Measurements from ENCODE around the gene MEIS1. TPM values are rescaled to one million over a fixed set of nuclear protein-coding genes. Genes with fewer than 3 reads are reported as not detected.

The MEIS1 gene
- total and polyA plus RNA-seq, 4 donors, result 9.0 to 158 (median 41.0) TPM

DNA sequence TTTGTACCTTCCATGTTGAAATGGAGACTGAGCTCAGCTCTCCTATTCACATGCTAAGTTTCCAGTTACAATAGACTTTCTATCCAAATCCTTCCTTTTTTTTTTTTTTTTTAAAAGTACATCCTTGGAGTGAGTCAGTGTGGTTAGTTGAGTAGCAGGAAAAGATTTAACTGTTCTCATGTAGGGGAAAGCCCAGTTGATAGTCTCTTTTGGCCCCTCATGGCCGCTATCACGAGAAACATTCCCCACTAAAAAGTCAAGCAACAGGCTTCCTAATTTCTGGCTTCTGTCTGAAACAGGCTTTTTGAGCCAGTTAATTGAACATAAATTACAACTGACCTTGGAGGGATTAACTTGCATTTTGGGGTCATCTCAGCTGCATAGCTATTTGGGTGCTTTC, 161.3 kb downstream of the MEIS1 start:
- TF ChIP-seq, protein P1, sequence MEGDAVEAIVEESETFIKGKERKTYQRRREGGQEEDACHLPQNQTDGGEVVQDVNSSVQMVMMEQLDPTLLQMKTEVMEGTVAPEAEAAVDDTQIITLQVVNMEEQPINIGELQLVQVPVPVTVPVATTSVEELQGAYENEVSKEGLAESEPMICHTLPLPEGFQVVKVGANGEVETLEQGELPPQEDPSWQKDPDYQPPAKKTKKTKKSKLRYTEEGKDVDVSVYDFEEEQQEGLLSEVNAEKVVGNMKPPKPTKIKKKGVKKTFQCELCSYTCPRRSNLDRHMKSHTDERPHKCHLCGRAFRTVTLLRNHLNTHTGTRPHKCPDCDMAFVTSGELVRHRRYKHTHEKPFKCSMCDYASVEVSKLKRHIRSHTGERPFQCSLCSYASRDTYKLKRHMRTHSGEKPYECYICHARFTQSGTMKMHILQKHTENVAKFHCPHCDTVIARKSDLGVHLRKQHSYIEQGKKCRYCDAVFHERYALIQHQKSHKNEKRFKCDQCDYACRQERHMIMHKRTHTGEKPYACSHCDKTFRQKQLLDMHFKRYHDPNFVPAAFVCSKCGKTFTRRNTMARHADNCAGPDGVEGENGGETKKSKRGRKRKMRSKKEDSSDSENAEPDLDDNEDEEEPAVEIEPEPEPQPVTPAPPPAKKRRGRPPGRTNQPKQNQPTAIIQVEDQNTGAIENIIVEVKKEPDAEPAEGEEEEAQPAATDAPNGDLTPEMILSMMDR (IDR thresholded peaks at IDR 0.05; ENCODE audit: control extremely low read depth, extremely low read depth), result no peak
- no peaks in the 10 kb centered on the region for H3K36me3 ChIP-seq (ENCODE audit: control insufficient read depth in 4 of 4, insufficient read depth in 4 of 4, low read length in 4 of 4)
- H3K9me3 ChIP-seq (ENCODE audit: control insufficient read depth in 4 of 4, insufficient read depth in 3 of 4, low read length in 3 of 4), result peaks cover 0 to 3% (median 0%) of the 10 kb centered on the region in 4 donors
- no peak overlapping the region for H3K27ac ChIP-seq (ENCODE audit: low read depth in 1 of 2, low read length in 1 of 2)
- no peaks in the 10 kb centered on the region for H3K4me1 ChIP-seq (ENCODE audit: control insufficient read depth in 5 of 5, insufficient read depth in 5 of 5, low read length in 5 of 5)
- DNase-seq, result no peak
- no peak overlapping the region for H3K4me3 ChIP-seq
- ATAC-seq (ENCODE audit: insufficient read depth, low FRiP score), result no peak
- 89 to 92% methylated on average over 2 of the region's 2 CpGs for WGBS, 2 donors
- H3K27me3 ChIP-seq (ENCODE audit: control insufficient read depth in 3 of 3, insufficient read depth in 3 of 3, low read length in 2 of 3), result no peaks in the 10 kb centered on the region
- no peak overlapping the region for H3K9ac ChIP-seq (ENCODE audit: insufficient read depth in 1 of 2, low read length in 2 of 2)

DNA sequence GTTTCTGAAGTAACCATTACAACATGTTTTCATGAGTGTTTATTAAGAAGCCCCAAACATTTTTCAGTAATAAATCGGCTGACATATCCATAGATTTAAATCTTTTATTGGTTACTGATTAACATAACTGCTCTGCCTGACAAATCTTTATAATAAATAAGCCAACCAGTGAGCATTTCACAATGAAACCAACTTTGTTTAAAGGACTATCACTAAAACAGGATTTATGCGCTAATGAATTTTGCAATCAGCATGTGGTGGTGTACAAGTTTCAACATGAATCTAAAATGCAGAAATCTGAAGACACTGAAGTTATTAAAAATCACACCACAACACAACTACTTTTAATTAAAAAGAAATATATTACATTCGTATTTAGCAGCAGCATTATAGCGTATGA, 166.7 kb downstream of the MEIS1 start:
- TF ChIP-seq, protein P1 (IDR thresholded peaks at IDR 0.05; ENCODE audit: control extremely low read depth, extremely low read depth), result no peak
- Histone ChIP-seq H3K27me3 (ENCODE audit: control insufficient read depth in 3 of 3, insufficient read depth in 3 of 3, low read length in 2 of 3) (no peaks in the 10 kb centered on the region), H3K4me1 (ENCODE audit: control insufficient read depth in 5 of 5, insufficient read depth in 5 of 5, low read length in 5 of 5) (peaks cover 0 to 2% (median 0%) of the 10 kb centered on the region in 5 donors), H3K36me3 (ENCODE audit: control insufficient read depth in 4 of 4, insufficient read depth in 4 of 4, low read length in 4 of 4) (no peaks in the 10 kb centered on the region), H3K27ac (ENCODE audit: low read depth in 1 of 2, low read length in 1 of 2) (no peak overlapping the region), H3K9me3 (ENCODE audit: control insufficient read depth in 4 of 4, insufficient read depth in 3 of 4, low read length in 3 of 4) (peaks cover 0 to 3% (median 0%) of the 10 kb centered on the region in 4 donors), H3K4me3 (no peak overlapping the region), H3K9ac (ENCODE audit: insufficient read depth in 1 of 2, low read length in 2 of 2) (no peak overlapping the region)
- no peak for ATAC-seq (ENCODE audit: insufficient read depth, low FRiP score)
- WGBS, 2 donors, result 54 to 68% methylated on average over 4 of the region's 4 CpGs
- no peak for DNase-seq

DNA sequence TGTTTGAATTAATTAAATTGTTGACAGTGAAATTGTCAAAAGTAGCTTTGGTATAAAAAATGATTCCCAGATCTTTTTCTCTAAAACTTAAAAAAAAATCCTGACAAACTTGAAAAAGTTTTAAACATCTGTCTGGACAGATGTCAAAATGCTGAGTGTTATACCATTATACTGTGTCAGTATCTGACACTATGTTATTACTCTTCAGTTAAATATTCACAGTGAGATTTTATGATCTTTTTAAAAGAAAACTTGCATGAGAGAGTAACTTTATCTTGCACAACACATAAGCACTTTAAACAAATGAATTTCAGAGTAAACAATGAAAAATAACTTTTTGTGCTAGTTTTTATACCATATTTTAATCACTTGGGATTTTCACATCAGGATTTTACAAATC, 167.4 kb downstream of the MEIS1 start:
- Histone ChIP-seq H3K36me3 (ENCODE audit: control insufficient read depth in 4 of 4, insufficient read depth in 4 of 4, low read length in 4 of 4) (no peaks in the 10 kb centered on the region), H3K4me3 (no peak overlapping the region), H3K27ac (ENCODE audit: low read depth in 1 of 2, low read length in 1 of 2) (no peak overlapping the region), H3K4me1 (ENCODE audit: control insufficient read depth in 5 of 5, insufficient read depth in 5 of 5, low read length in 5 of 5) (peaks cover 0 to 2% (median 0%) of the 10 kb centered on the region in 5 donors), H3K9me3 (ENCODE audit: control insufficient read depth in 4 of 4, insufficient read depth in 3 of 4, low read length in 3 of 4) (peaks cover 0 to 3% (median 0%) of the 10 kb centered on the region in 4 donors), H3K27me3 (ENCODE audit: control insufficient read depth in 3 of 3, insufficient read depth in 3 of 3, low read length in 2 of 3) (no peaks in the 10 kb centered on the region), H3K9ac (ENCODE audit: insufficient read depth in 1 of 2, low read length in 2 of 2) (no peak overlapping the region)
- DNase-seq (no peak), ATAC-seq (ENCODE audit: insufficient read depth, low FRiP score) (no peak)
- TF ChIP-seq, protein P1 (IDR thresholded peaks at IDR 0.05; ENCODE audit: control extremely low read depth, extremely low read depth), result no peak

DNA sequence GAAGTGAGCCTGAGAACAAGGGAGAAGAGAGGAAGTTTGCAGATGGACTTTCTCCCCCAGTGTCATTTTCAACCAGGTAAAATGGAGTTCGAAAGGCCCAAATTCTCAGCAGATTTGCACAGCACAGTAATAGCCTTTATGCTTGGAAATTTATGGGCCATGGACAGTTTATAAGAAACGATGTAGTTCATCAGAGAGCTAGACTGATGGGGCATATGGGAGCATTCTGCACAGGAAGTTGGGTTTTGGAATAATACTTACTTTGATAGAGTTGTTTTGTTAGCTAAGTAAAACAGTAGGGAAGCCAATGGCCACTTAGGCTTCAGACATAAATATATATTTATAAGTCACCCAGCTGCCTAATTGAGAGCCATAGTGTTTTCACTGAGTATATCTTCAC, 169.4 kb downstream of the MEIS1 start:
- Histone ChIP-seq H3K27ac (ENCODE audit: low read depth in 1 of 2, low read length in 1 of 2) (no peak overlapping the region), H3K36me3 (ENCODE audit: control insufficient read depth in 4 of 4, insufficient read depth in 4 of 4, low read length in 4 of 4) (no peaks in the 10 kb centered on the region), H3K27me3 (ENCODE audit: control insufficient read depth in 3 of 3, insufficient read depth in 3 of 3, low read length in 2 of 3) (no peaks in the 10 kb centered on the region), H3K4me1 (ENCODE audit: control insufficient read depth in 5 of 5, insufficient read depth in 5 of 5, low read length in 5 of 5) (peaks cover 0 to 2% (median 0%) of the 10 kb centered on the region in 5 donors), H3K9me3 (ENCODE audit: control insufficient read depth in 4 of 4, insufficient read depth in 3 of 4, low read length in 3 of 4) (no peaks in the 10 kb centered on the region), H3K4me3 (no peak overlapping the region), H3K9ac (ENCODE audit: insufficient read depth in 1 of 2, low read length in 2 of 2) (no peak overlapping the region)
- TF ChIP-seq, protein P1 (IDR thresholded peaks at IDR 0.05; ENCODE audit: control extremely low read depth, extremely low read depth), result no peak
- ATAC-seq (ENCODE audit: insufficient read depth, low FRiP score), result no peak
- DNase-seq, result no peak
- WGBS, 2 donors, result 76 to 77% methylated on average over 2 of the region's 2 CpGs
